Brain pericyte (primary cell): Measurements from ENCODE around the gene PRMT5.
A peak's percentile ranks its signal among the peaks of the same experiment; 100 is the strongest.
"Not testable (repeated sequence)": the region's sequence is repeated elsewhere in the genome, so short reads cannot be mapped to it uniquely, and the experiment has no call there.

Source experiments
- DNase-seq: peaks from one replicate; pipeline ENCODE4 v3.0.0-alpha.2; 2012; ENCODE audit warnings: low read depth, low spot score

Gene PRMT5

GRCh38 chr14:22929104-22929960 lies at the start of gene PRMT5:
TSS of gene PRMT5 (minus strand) at chr14:22929376. CDS start at chr14:22929361, 15 bp downstream.
- DNase-seq, result peak; percentile 100

DNA sequence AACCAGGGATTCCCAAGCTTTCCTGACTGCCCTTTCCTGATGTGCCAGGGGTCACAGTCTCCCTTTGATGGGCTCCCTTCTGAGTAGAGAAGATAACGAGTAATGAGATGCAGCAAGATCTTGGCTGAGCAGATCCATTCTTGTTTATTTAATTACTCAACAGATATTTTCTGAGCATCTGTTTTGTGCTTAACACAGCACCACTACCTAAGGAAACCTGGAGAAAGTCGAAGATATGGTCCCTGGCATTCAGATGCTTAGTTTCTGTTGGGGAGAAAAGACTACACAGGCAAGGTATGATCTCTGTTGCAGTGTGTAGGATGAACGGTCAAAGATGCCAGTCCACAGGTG lies 49.3 kb upstream of the PRMT5 start:
- no peak for DNase-seq

DNA sequence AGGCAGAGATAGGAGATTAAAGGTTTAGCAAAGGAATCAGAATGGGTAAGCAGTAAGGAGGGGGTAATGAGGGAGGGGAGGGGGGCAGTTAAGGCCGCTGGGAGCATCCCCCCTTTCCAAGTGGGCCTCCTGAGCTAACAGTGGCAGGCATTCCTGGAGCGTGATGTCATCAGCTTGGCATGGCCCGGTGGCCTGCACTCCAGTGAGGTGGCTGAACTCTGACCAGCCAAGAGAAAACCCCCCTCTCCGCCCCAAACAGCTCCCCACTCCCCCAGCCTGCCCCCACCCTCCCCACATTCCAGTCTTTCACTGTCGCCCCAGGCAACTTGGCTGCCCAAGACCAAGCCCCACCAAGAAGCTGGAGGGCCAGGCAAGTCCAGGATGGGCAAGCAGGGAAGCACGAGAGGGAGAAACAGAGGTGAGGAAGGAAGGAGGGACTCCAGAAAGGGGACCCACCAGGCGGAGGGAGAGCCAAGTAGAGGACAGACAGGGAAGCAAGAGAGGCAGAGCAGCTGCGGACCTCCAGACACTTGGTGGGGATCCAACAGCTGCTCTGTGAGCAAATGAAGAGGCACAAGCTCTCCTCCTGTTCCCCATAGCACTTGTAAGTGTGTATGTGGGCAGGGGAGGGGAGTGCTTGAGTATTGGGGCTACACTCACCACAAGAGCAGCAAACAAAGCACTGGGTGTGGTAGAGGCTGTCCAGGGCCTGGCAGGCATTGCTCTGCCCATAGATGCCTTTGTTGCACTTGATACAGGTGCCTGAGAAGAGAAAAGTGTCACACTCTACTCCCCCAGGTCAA lies 48.7 kb upstream of the PRMT5 start:
- no peak for DNase-seq

- DNase-seq, result no peak
These were observed 48.2 kb upstream of the PRMT5 start for GRCh38 chr14:22977434-22977683.

DNA sequence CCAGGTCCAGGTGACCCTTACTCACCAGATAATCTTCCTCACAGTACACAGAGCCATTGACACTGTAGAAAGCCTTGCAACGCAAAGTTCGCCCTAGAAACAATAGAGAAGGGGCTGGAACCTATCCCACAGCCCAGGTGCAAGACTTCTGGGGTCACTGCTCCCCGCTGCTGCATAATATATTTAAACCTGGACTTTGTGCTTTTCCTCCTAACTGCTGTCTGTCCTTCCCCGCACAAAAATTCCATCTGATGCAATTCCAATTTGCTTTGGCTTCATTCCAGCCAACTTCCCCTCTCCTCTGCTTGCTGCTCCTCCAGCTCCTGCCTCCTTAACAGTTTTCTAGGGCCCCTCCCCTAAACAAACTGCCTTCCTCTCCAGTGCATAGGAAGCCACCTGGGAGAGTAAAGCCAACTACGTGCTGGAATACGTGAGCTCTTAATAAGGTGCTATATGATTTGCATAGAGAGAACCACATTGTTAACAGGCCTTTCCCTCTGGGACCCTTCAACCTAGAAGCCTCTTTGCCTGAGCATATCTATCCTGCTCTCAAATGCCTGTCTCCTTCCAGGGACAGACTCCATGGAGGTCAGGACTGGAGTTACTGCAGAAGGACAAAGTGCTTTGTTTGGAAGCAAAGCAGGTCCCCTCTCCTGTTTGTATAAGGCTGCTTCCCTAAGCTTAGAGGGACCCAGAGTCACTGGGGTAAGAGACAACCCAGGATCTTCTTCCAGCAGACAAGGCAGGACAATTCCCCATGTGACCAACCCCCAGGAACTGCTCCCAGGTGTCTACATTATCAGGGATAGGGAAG lies 47.7 kb upstream of the PRMT5 start:
- DNase-seq, result no peak

- DNase-seq, result no peak
These were observed 45.5 kb upstream of the PRMT5 start for GRCh38 chr14:22974530-22975313.

DNA sequence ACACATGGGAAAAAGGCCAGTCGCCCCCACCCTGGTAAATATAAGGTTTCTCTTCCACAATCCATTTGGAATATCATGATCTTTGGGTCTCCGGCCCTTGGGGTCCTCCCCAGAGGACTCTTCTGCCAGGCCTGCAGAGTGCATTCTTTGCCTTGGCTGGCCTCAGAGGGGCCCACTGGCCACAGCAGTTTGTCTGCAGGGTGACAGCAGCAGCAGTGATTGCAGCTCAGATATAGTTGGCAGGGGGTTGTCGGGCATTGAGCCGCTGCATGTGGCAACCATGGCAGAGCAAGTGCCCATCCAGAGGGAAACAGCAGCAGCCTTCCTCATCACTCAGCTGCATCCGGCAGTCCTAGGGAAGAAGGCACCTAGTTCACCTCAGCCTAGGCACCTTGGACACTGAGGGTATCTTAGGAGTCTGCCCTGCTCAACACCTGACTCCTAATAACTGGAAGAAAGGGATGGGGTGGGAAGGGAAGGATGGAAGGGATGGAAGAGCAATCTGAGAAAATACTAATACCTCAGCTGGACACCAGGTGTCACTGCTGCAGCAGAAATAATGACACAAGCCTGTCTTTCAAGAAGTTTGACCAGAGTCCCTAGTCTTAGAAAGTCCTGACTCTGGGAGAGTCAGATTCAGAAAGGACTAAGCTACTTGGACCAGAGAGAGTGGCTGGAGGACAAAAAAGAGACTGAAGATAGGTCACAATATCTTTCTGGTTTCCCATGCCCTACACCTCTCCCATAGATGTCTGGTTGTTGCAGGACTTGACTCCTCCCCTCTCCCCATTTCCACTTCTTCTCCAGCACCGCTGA lies 44.2 kb upstream of the PRMT5 start:
- DNase-seq, result no peak

GRCh38 chr14:22972313-22972930 lies 43.2 kb upstream of the PRMT5 start:
- no peak for DNase-seq

GRCh38 chr14:22971152-22971551 lies 42.0 kb upstream of the PRMT5 start:
- DNase-seq, result no peak

DNA sequence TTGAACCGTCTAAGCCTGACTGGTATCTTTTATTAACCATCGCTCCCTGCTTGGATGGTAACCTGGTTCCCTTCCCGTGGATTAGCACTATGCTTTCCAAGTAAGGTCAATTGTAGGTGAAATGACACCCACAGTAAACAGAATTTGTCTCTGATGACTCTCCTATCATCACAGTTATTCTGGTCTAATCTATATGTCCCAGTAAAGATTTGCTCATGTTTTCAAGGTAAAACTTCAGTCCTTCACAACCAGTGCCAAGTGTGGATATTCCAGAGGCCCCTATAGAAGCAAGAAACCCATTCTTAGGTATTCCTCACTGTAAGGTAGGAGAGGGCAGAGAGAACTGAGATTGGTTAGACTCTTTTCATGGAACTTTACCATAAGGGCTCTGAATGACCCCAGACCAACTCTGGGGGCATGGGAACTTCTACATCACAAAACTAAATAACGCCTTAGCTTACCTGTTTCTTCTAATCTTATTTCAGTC lies 37.6 kb upstream of the PRMT5 start:
- no peak for DNase-seq

- not testable (repeated sequence) for DNase-seq
These were observed 37.0 kb upstream of the PRMT5 start for GRCh38 chr14:22965916-22966782.

GRCh38 chr14:22962061-22962676 lies 33.0 kb upstream of the PRMT5 start:
- DNase-seq, result no peak

GRCh38 chr14:22955702-22956569 lies 26.8 kb upstream of the PRMT5 start:
- DNase-seq, result no peak

- DNase-seq, result no peak
These were observed 23.2 kb upstream of the PRMT5 start for GRCh38 chr14:22952418-22952817.

GRCh38 chr14:22951795-22952194 lies 22.6 kb upstream of the PRMT5 start:
- DNase-seq, result not testable (repeated sequence)

DNA sequence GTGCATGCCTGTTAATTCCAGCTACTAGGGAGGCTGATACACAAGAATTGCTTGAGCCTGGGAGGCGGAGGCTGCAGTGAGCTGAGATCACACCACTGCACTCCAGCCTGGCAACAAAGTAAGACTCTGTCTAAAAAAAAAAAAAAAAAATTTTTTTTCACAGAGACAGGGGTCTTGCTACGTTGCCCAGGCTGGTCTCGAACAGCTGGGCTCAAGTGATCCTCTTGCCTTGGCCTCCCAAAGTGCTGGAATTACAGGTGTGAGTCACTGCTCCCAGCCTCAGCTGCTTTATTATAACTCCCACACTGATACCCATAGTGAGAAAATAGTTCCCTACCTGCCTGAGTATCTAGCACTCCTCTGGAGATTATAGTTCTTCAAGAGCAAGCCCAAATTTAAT lies 16.5 kb upstream of the PRMT5 start:
- no peak for DNase-seq

DNA sequence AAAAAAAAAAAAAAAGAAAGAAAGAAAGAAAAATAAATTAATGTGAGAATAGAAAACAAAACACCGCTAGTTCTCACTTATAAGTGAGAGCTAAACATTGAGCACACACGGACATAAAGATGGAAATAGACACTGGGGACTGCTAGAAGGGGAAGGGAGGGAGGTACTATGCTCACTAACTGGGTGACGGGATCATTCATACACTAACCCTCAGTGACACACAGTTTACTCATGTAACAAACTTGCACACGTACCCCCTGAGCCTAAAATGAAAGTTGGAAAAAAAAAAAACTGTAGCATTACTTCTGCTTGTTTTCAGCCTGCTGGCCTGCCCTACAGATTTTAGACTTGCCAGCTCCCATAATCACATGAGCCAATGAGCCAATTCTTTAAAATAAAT lies 10.5 kb upstream of the PRMT5 start:
- no peak for DNase-seq

GRCh38 chr14:22935156-22935555 lies 6.0 kb upstream of the PRMT5 start:
- DNase-seq, result no peak
